NCI-H82 treated with DMSO at 0.1 percent for 48 hours (cell line): ENCODE data around the gene ARFIP2.
"Not testable (repeated sequence)": the region's sequence is repeated elsewhere in the genome, so short reads cannot be mapped to it uniquely, and the experiment has no call there.

Experiments
- DNase-seq: peaks from one replicate; lab custom pipeline; 2025; ENCODE audit not compliant: unreplicated experiment; lab: John Stamatoyannopoulos, UW

ARFIP2 gene

GRCh38 chr11:6481012-6481923 is at the start of gene ARFIP2, which contains the start of gene TIMM10B:
ARFIP2 (minus strand) TSS chr11:6481331; CDS start chr11:6480421, 910 bp downstream.
TIMM10B (plus strand) TSS chr11:6481501; CDS start chr11:6481517, 16 bp downstream.
- peak; percentile 81 for DNase-seq

- DNase-seq = no peak
These were observed 49.7 kb upstream of the ARFIP2 start for GRCh38 chr11:6530848-6531247.

GRCh38 chr11:6529266-6529665 is 48.1 kb upstream of the ARFIP2 start:
- DNase-seq = no peak

- no peak for DNase-seq
These were observed 45.4 kb upstream of the ARFIP2 start for GRCh38 chr11:6526411-6527135.

GRCh38 chr11:6523253-6523652 is 42.1 kb upstream of the ARFIP2 start:
- DNase-seq = no peak

- not testable (repeated sequence) for DNase-seq
These were observed 40.8 kb upstream of the ARFIP2 start for GRCh38 chr11:6521946-6522345.

- DNase-seq = no peak
These were observed 39.1 kb upstream of the ARFIP2 start for GRCh38 chr11:6520265-6520664.

GRCh38 chr11:6516865-6517264 is 35.7 kb upstream of the ARFIP2 start:
- no peak for DNase-seq

- DNase-seq = peak; percentile 69
These were observed 24.6 kb upstream of the ARFIP2 start for GRCh38 chr11:6505577-6506240.

- no peak for DNase-seq
These were observed 23.0 kb upstream of the ARFIP2 start for GRCh38 chr11:6504166-6504565.

- no peak for DNase-seq
These were observed 21.3 kb upstream of the ARFIP2 start for GRCh38 chr11:6502382-6502781.

- DNase-seq = no peak
These were observed 17.4 kb upstream of the ARFIP2 start for GRCh38 chr11:6498544-6498943.

- DNase-seq = no peak
These were observed 17.0 kb upstream of the ARFIP2 start for GRCh38 chr11:6498121-6498520.

- no peak for DNase-seq
These were observed 16.1 kb upstream of the ARFIP2 start, which contains the start of gene DNHD1 for GRCh38 chr11:6497069-6497839. DNHD1 (plus strand) TSS chr11:6497280; CDS start chr11:6498216, 936 bp downstream.

GRCh38 chr11:6489306-6489705 is 8.2 kb upstream of the ARFIP2 start:
- no peak for DNase-seq

- no peak for DNase-seq
These were observed 7.7 kb upstream of the ARFIP2 start for GRCh38 chr11:6488821-6489220.

GRCh38 chr11:6488342-6488741 is 7.2 kb upstream of the ARFIP2 start:
- no peak for DNase-seq

- DNase-seq = no peak
These were observed 5.8 kb upstream of the ARFIP2 start for GRCh38 chr11:6486938-6487337.

GRCh38 chr11:6486256-6486655 is 5.1 kb upstream of the ARFIP2 start:
- DNase-seq = no peak

- no peak for DNase-seq
These were observed 4.5 kb upstream of the ARFIP2 start for GRCh38 chr11:6485661-6486060.

- no peak for DNase-seq
These were observed 1.9 kb upstream of the ARFIP2 start for GRCh38 chr11:6483015-6483414.
